GM23248 (cell line): ENCODE results near the gene FARS2.

Experiments used
- EZH2 ChIP-seq: fragments of 200-600 bp; sonication (generic); IDR thresholded peaks from 2 replicates; pipeline ENCODE4 v1.6.1; 2018; ENCODE audit warnings: antibody characterized with exemption, mild to moderate bottlenecking; ENCODE audit not compliant: insufficient read depth, poor library complexity, severe bottlenecking
- EZH2phosphoT487 ChIP-seq: fragments of 200-600 bp; sonication (generic); IDR thresholded peaks from 2 replicates; pipeline ENCODE4 v1.6.1; 2018; ENCODE audit warnings: antibody characterized with exemption, moderate library complexity, mild to moderate bottlenecking, low read depth; ENCODE audit not compliant: insufficient read depth

- TF ChIP-seq EZH2 (no peak), EZH2phosphoT487 (no peak)
These were observed 12.8 kb upstream of the FARS2 start for GRCh38 chr6:5248302-5249098.
